Measurements from ENCODE around the gene PKP1.

Gene PKP1

DNA sequence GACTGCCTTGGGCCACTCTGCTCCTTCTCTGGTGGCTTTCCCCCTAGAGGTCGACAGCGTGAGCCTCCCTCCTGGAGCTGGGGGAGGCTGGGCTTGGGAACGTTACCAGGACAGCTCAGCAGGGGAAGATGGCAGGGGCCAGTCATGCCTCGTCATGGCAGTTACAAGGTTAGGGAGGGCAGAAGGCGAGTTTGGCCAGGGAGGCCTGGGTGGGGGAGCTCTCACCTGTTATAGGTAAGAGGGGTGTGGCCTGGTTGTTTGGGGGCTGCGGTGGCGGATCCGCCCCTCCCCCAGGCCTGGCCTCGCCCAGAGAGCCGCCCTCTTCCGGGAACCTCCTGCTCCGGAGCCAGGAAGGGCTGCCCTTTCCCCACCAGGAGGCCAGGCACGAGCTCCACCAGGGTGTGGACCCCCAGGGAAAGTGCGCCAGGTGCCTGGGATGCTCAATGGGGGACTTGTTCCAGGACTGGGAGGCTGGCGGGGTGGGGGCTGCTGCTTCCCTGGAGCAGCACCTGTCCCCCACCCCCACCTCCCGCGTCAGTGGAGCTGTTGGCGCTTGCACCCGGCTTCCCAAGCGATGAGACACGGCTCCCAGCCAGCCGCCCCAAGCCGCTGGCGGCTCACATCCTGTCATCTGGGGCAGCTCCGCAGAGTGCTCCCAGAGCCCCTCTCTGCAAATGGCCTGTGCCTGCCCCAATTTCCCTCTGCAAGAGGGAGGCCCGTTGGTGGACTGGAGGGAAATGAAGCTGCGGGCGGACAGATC is 23.6 kb upstream of the PKP1 start:
- DNase-seq (ENCODE audit: extremely low read depth in 1 of 2, low read depth in 1 of 2), result no peak

DNA sequence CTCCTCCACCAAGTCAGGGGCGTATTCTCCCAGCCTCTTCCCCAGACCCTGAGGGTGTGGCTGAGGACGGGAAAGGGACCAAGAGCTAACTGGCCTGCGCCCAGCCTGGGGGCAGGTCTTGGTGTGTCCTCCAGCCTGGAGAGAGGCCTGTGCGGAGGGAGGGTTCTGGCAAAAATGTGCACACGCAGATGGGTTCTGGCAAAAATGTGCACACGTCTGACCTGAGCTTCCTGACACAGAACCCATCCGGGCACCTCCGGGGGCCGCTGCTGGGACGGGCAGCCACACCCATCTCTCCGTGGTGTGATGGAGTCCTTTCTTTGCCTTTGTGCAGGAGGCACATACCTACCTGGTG is 23.1 kb upstream of the PKP1 start:
- DNase-seq (ENCODE audit: extremely low read depth in 1 of 2, low read depth in 1 of 2), result no peak

DNA sequence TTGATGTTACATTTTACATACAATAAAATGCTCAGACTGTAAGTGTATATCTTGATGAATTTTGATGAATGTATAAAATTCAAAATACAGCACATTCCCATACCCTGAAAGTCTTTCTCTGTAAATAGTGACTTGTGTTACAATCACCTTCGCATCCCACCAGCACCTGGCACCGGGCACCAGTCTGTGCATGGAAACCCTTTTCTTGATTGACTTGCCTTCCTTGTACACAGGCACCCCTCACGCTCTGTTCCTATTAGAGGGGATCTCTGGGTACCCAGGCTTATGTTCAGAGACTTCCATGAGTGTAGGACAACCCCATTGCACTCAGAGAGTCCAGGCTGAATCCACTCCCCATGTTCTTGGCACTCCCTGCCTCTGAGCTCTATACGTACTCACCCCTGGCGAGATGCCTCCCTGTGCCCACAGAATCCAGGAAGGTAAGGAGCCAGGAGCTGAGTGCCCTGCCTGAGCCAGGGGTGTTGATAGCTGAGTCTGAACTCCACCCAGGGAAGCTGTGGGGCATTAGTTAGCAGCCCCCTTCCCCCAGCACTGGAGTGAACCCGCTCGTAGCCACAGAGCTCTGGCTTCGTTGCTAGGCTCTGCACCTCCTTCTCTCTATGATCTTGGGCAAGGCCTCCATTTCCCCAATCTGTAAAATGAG is 22.5 kb upstream of the PKP1 start:
- DNase-seq (ENCODE audit: extremely low read depth in 1 of 2, low read depth in 1 of 2), result no peak

DNA sequence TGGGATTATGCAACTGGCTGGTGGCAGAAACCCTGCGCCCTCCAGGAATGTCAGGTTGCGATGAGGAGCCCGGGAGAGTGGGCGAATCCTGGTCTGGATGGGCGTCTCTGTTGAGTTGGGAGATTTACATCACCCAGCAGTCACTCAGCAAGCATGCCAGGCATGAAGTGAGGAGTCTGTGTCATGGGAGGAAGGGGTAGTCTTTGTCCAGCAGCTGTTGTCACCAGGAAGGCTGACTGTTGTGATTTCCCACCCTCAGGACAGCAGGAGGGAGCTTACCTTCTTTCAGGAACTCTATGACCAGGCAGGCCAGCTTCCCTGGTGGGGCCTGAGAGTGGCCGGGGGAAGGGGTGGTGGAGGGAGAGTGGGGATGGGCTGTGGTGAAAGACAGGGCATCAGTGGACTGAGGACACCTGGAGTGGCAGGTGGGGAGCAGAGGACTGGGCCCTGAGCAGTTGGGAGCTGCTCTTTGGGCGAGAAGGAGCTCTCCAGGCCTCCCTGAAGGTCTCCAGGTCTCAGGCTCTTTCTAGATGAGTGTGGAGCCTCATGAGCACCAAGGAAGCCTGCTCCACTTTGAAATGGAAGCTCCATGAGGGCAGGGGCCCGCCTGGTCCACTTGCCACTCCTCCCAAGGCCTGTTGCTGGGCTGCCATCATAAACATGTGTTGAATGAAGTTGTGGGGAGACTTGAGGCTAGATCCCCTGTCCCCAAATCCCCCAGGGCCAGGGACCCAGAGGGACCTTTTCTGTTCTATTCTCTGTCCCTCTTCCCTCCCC is 21.3 kb upstream of the PKP1 start:
- DNase-seq (ENCODE audit: extremely low read depth in 1 of 2, low read depth in 1 of 2), result no peak

DNA sequence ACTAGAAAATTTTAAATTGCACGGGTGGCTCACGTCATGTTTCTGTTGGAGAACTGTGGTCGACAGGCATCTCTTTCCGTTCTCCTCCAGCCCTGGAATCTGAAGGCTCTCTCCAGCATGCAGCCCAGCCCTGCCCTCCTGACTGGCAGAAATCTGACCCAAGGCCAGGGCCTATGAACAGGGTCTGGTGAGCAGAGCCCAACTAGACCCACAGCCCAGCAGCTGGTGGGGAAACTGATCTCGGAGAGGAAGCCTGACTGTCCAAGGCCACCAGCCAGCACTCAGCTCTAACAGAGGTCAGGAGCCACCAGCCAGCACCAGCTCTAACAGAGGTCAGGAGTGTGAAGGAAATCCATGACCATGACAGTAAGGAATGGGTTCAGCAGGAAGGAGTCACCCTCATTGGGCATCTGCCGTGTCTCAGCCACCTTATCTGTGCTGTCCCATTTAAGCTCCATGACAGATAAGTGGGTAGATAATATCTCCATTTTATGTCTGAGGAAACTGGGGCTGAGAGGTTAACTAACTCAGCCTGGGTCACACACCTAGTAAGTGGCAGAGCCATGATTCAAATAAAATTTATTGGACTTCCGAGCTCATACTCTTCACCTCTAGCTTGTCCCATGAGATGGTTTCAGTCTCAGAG is 20.2 kb upstream of the PKP1 start:
- no peak for DNase-seq (ENCODE audit: extremely low read depth in 1 of 2, low read depth in 1 of 2)

DNA sequence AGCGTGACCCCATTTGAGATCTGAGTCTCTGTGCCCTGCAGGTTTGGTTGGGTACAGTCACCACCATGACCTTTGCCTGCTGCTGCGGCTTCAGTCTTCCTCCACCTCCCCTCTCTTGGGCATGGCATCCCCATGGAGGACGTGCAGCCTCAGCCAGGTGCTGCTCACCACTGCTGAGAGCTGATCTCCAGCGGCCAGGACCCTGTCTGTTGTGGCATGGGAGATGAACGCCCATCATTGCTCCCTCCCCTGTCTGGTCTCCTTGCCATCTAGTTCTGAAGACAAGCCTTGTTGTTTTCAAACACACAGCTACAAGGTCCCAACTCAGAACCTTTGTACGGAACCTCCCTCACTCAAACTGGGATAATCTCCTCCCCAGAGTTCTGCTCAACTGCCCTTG is 19.2 kb upstream of the PKP1 start:
- DNase-seq (ENCODE audit: extremely low read depth in 1 of 2, low read depth in 1 of 2), result no peak

DNA sequence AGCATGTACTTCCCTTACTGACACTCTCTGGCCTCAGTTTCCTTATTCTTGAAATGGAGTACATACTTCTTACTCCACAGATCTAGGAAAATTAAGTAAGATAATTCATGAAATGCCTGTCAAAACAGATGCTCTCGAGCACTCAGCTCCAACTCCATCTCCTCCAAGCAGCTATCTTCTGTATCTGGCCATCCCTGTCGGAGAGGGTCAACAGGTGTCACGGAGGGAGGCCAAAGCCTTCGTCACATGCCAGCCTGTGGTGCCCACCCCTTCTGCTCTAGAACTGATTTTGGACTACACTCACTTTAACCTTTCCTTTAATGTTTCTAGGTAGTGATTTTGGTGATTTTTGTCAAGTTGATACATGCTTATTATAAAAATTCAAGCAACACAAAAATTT is 18.8 kb upstream of the PKP1 start:
- DNase-seq (ENCODE audit: extremely low read depth in 1 of 2, low read depth in 1 of 2), result no peak

DNA sequence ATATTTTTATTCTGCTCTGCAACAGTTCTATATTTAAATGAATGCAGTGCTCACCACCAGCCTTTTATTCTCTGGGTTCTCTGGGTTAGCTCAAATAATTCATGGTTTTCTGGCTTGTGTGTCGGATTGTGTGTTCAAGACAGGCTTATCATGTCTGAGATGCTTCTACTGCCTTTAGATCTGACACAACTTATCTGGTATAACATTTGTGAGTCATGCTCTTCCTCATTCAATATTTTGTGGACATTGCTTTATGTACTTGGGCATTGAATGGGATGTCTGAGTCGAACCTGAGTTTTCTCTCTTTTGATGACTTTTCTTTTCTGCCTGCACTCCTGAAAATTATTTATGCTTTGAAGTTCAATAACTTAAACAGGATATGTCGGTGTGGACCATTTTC is 17.6 kb upstream of the PKP1 start:
- DNase-seq (ENCODE audit: extremely low read depth in 1 of 2, low read depth in 1 of 2), result no peak

DNA sequence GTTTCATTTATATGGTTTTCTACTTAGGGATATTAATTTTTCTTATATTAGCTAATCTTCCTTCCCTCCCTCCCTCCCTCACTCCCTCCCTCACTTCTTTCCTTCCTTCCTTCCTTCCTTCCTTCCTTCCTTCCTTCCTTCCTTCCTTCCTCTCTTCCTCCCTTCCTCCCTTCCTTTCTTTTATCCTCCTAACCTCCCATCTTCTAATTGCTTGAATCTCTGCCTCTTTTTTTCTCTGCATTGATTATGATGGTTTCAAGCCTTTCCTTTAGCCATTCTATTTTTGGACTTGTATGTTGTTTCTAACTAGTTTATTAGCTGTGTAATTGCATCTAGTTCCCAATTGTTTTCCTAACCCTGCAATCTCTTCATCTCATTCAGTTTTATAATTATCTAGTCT is 17.0 kb upstream of the PKP1 start:
- no peak for DNase-seq (ENCODE audit: extremely low read depth in 1 of 2, low read depth in 1 of 2)

DNA sequence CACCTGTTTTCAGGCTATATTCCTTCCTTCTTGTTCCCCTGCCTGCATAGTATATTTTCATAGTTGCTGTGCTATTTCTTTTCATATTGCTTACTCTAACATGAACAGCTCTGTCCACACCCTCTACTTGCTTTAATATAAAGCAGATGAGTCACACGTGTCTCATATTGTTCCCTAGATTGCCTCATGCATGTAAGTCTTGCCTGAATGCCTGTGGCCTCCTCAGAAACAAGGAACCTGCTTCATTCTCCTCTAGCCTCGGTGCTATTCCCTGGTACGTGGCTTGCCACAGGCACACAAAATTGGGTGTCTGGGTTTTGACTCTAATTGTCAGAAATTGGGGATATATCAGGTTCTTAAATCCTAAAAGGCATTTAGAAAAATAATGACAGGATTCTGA is 16.5 kb upstream of the PKP1 start:
- no peak for DNase-seq (ENCODE audit: extremely low read depth in 1 of 2, low read depth in 1 of 2)

DNA sequence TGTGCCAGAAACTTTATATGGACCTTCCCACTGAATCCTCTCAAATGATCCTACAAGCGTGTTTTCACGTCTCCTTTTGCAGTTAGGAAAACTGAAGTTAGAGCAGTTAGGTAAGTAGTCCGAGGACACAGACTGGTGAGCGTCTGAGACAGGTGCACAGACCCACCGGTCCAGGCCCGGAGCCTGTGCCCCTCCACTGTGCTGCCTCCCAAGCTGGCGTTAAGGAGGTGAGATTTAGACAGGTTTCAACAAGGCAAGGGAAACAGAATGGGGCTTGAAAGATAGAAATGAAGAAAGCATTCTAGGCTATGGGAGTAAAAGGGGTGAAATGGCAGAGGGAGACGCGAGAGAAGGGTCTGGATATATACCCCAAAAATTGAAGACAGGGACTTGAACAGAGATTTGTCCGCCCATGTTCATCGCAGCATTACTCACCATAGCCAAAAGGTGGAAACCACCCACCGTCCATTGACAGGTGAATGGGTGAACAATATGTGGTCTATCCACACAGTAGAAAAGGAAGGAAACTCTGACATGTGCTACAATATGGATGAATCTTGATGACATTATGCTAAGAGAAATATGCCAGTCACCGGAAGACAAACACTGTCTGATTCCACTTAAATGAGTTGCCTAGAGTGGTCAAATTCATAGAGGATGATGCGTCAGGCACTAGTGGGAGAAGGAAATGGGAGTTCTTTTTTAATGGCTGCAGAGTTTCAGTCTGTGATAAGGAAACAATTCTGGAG is 15.7 kb upstream of the PKP1 start:
- DNase-seq (ENCODE audit: extremely low read depth in 1 of 2, low read depth in 1 of 2), result no peak

DNA sequence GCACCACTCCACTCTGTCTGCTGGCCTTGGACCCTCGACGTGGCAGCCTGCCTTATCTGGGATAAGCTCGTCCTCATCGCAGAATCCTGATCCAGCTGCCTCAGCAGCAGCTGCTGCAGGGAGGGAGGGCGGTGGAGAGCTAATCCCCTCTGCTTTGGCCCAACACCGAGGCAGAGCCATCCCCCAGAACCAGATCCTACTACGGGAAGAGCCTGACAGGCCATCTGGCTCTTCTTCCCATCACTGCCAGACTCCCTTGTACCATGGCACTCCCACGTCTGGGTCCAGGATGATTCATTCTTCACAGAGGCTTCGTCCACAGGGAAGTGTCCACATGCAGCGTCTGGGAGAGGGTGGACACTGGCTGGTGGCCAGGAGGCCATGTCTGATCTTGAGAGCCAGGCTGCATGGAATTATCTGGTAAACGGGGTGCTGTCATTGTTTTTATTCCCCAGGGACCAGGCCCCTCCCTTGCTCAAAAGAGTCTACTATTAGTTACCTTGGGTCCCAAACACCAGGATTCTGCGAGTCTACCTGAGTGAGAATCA is 14.6 kb upstream of the PKP1 start:
- DNase-seq (ENCODE audit: extremely low read depth in 1 of 2, low read depth in 1 of 2), result no peak

DNA sequence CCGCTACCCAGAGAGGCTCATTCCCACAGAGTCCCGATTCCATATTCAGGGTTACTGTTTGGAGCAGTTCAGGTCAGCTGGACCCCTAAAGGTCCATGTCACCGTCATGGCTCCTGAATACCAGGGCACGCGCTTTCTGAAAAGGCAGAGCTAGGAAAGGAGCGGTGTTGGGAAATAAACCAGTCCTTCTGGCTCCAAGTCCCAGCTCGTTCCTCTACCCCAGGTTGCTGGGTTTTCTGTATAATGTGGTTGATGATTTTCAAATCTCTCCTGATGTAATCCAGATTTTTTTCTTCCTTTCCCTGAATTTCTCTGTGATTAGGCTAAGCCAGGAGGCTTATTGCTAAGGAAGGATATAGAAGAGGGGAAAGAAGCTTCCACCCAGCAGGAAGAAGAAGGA is 14.0 kb upstream of the PKP1 start:
- DNase-seq (ENCODE audit: extremely low read depth in 1 of 2, low read depth in 1 of 2), result no peak

DNA sequence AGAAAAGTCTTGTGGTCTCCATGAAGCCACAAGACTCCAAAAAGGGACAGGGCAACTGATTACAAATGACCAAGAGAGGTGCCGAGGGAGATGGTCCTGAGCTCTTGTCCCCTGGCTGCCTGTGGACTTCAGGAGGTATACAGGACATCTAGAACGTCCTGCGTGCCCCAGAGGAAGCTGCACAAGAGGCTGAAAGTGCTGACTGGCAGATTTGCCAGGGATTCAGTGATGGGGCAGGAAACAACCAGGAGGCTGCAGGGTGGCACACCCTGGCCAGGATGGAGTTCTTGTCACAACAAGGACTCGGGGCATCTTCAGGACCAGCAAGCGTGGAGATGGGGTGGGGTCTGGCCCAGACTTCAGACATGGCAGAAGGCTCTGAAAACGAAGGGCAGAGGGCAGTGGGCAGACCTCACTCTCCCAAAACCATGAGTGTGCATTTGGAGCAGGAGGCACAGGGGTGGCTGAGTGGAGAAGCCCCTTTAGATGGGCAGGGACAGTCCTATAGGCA is 13.4 kb upstream of the PKP1 start:
- DNase-seq (ENCODE audit: extremely low read depth in 1 of 2, low read depth in 1 of 2), result no peak

DNA sequence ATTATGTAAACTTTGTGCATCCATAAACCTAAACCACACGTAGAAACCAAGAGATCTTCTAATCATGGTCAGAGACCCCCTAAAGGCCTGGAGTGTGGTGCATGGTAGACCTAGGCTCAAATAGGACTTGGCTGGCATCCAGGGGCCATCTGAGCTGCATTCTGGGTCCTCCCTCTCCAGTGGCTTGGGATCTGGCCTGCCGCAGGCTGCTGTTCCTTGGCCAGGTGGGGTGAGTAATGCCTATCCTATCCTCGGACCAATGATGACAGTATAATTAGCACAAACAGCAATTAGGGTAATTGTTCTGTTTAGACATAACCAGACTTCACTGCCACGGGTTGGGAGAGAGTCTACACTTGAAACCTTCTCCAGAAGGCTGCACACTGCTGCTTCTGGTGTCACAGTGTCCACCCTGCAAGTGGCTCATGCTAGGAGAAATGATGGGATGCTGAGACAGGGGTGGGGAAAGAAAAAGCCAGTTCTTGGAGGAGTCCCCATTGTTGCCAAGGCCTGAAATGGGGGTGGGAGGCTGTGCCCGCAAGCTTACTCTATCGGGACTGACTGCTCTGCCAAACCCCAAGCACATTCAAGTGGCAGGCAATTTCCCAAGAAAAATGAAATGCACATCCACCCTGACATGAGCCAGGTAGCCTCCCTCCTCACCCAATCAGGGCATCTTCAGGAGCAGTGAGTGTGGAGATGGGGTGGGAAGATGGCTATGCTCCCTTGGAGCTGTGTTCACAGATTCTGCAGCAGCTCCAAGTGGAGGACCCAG is 12.5 kb upstream of the PKP1 start:
- no peak for DNase-seq (ENCODE audit: extremely low read depth in 1 of 2, low read depth in 1 of 2)

DNA sequence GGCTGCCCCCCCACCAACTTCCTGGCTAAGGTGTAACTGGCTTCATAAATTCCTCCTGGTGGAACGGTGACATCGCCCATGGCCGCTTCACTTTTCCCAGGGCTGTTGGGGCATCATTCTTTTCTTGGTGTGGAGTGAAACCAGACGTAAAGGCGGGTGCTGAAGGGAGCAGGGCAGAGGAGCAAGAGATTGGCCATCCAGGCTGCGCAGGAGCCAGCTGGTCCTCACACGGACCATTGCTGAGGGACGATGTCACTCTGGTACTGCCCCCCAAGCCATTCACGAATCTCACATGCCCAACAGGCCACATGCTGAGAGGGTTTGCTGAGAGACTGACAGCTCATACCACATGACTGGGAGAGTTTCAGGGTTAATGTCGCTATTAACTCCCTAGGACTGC is 10.5 kb upstream of the PKP1 start:
- DNase-seq (ENCODE audit: extremely low read depth in 1 of 2, low read depth in 1 of 2), result no peak

DNA sequence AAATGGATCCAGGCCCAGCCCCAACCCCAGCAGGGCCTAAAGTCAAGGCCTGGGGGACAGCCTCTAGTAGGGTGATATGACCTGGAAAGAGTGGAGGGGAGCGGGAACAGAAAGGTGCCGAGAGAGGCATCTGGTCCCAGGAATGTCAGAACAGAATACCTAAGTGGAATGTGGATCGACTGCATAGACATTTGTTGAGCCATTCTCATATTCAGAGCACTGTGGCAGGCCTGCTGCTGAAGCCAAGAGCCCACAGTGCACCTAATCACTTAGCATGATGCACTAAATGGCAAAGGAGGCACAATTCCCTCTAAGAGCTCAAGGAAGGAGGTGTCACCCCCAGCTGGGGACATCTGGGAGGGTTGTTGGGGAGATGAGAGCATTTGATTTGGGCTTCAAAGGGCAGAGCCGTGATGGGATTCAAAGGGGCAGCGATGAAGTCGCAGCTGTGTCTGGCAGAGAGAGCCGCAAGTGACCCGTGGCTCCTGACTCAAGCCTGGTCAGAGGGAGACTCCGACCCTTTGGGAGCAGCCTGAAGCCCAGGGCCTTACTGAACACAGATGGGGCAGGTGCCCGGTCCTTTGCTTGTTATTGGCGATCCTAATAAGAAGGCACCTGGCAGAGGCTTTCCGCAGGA is 8.6 kb upstream of the PKP1 start:
- no peak for DNase-seq (ENCODE audit: extremely low read depth in 1 of 2, low read depth in 1 of 2)

DNA sequence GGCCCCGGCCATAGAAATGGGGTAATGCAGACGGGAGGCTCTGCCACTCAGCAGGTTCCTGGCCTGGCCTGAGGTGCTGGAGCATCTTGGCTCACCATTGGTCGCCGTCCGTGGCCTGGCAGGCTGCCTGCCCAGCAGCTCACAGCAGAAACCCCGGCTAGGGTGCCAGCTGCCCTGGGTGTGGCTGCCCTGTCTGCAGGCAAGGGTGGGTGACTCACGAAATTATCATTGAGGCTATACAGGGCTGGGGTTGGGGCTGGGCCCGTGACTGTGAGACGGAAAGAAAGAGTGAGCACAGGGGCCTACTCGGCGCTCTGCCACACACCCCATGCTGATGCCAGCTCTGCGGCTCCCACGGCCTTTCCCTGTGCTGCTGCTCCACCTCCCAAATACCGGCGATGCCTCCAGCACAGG is 8.0 kb upstream of the PKP1 start:
- DNase-seq (ENCODE audit: extremely low read depth in 1 of 2, low read depth in 1 of 2), result no peak

DNA sequence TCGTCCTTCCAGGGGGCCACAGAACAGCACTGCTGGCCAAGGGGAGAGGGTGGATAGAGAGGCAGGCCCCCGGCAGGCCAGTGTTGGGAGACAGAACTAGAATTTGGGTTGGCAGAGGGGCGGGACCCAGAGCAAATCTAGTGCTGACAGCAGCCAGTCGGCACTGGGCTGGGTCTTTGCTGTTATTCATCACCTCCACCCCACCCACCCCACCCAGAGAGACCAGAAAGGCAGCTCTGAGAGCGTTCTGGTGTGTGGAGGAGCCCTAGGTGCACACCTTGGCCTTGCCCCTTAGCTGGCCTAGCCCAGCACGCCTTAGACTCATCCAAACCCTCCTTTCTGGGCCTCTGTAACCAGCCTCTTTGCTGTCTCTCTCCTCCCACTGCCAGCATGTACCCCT is 6.4 kb upstream of the PKP1 start:
- DNase-seq (ENCODE audit: extremely low read depth in 1 of 2, low read depth in 1 of 2), result no peak
